HG03108 (cell line): ENCODE data around the gene NOL3.

Experiments used
- ATAC-seq: cut with Tn5 transposase; IDR thresholded peaks from one replicate; pipeline ENCODE4 v1.9.1; 2021; ENCODE audit warnings: moderate library complexity; ENCODE audit not compliant: unreplicated experiment

NOL3 gene

DNA sequence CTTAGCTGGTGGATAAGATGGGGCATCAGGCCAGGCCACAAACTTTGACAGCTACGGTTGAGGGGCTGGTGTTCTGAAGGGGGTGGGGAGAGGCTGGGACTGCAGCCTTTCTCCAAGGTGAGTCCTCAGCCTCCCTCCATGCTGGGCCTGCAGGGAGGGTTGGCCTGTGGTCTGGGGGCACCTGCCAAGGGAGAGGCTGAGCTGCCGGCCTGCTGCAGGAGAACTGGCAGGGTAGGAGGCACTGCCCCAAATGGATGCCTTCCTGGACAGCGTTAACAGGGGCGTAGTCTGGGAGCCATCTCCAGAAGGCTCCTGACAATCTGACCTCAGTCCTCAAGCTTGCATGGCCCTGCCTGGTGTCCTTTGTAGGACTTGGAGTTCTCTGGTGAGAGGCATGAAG, 33.7 kb downstream of the NOL3 start:
- no peak for ATAC-seq

DNA sequence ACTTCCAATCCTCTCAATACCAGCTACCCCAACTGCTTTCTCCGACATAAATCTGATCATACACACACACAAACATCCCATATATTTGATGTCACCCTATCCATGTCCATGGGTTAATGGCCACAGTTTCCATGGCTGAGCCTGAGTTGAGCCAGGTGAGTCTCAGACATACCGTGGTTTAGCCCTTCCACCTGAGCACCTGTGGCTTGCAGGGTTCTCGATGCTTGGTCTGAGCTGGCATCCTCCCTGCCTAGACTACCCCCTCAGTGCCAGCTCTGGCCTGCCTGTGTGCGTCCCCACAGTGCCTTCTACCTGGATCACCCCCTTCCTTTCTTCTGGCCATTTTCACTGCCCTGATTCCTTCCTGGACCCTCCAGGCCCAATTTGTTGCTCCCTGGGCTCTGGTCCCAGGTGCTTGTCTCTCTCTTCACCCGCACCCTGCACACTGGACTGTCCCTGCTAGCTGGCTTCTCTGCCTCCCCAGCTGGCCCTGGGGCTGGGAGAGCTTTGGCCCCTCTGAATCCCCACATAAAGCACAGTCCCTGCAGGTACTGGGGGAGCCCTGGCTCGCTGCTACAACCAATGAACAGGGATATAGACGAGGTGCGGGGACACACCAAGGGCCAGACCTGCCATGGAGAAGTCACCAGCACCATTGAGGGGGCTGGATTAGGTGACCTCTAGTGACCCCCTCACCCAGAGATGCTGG, 35.9 kb downstream of the NOL3 start:
- no peak for ATAC-seq

GRCh38 chr16:67206838-67207248, 36.5 kb downstream of the NOL3 start:
- no peak for ATAC-seq

DNA sequence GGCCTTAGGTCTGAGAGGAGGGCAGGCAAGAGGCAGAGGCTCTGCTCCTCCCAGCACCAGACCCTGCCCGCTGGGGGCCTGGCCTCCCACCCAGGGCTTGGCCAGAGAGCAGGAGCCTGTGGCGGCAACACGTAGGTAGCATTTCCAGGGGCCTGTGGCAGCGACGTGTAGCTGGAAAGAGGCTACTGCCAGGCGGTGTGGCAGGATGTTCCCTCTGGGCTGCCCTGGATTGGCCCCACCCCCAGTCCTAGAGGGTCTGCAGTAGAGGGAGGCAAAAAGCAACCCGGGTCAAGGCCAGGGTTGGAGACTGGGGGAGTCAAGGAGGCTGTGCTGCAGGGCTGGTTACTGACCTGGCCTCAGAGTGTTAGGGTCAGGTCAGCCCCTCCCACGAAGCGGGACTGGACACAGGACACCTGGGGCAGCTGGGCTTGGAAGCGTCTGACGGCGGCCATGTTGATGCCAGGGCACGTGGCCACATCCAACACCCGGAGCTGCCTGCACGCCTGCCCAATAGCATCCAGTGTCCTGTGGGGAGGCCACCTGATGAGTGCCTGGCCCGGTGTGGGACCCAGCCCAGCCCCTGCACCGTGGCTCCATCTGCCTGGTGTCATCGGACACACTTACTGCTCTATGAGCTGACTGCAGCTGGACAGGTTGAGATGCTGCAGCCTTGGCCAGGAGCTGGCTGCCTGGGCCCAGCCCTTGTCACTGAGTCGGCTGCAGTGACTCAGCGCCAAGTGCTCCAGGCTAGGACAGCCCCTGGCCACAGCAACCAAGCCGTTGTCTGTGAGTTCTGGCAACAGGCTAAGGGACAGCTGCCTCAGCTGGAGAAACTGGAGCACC, 37.1 kb downstream of the NOL3 start:
- ATAC-seq: no peak

DNA sequence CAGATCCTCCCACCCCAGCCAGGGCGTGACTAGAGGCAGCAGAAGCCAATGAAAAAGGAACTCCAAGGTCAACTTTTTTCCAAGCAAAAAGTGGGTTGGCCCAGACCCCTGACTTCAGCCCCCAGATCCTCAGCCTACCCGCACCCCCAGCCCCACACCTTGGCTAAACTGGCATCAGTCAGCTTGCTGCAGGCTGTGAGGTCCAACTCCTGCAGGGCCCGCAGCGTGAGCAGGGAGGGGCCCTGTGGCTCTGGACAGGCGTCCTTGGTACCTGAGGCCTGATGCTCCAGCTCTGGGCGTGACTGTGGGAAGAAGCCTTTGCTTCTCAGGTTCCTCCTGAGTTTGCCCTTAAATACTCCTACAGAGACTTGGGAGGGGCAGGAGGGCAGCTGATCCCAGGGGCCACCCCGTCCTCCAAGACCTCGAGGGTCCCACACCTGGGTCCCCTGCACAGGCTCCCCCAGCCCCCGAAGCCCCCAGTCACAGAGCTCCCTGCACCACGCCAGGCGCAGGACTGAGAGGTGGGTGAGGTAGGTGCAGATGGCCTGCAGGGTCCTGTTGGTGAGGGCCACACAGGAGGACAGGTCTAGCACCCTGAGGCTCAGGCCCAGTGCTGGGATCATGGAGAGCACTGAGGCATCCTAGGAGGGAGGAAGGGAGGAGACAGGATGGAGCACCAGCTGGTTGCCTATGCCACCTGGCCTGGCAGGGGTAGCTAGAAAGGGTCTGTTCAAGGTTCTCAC, 38.0 kb downstream of the NOL3 start:
- ATAC-seq: no peak

- ATAC-seq: no peak
Measured at GRCh38 chr16:67209565-67209964, 39.2 kb downstream of the NOL3 start.

DNA sequence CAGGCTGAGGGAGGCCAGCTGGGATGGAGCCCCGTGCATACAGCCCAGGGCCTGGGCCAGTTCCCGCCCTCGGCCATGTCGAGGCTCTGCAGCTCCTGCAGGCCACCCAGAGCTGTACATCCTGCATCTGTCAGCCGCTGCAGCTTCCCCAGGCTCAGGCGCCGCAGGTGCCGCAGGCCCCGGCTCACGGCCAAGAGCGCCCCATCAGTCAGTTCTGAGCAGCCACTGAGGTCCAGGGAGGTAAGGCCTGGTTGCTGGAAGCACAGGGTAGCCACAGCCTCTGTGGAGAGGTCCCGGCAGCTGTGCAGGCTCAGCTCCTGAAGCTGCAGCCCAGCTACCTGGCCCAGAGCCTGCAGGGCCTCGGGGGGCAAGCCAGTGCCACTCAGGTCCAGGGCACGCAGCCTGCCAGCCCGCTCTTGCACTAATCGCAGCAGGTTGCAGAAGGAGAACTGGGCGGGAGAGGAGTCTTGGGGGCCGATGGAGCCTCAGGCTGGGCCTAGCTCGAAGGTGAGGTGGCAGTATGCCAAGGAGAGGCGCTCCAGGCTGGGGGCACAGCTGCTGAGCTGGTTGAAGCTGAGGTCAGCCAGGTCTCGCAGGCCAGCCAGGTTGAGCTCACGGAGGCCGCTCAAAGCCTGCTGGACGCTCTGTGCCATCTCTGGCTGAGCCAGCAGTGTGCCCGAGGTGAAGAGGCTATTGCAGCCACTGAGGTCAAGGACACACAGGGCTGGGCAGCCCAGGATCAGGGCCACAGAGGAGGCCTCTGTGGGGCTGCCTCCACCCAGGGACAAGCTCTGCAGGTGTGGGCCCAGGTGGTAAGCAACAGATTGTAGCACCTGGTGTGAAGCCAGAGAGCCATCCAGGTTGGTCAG, 40.0 kb downstream of the NOL3 start:
- ATAC-seq: no peak

- no peak for ATAC-seq
Measured at GRCh38 chr16:67211674-67212073, 41.3 kb downstream of the NOL3 start.

DNA sequence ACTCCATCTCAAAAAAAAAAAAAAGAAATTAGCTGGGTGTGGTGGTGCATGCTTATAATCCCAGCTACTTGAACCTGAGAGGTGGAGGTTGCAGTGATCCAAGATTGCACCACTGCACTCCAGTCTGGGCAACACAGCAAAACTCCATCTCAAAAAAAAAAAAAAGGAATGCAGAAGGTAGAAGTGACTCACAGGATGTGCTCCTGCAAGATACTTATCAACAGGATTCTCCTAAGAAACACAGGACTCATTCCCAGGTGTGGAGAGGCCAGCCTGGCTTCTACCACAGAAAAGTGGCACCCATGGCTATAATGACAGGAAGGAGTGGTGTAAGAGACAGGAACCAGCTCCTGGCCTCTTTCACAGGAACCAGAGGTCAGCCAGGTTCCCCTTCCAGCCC, 42.4 kb downstream of the NOL3 start:
- ATAC-seq: no peak

DNA sequence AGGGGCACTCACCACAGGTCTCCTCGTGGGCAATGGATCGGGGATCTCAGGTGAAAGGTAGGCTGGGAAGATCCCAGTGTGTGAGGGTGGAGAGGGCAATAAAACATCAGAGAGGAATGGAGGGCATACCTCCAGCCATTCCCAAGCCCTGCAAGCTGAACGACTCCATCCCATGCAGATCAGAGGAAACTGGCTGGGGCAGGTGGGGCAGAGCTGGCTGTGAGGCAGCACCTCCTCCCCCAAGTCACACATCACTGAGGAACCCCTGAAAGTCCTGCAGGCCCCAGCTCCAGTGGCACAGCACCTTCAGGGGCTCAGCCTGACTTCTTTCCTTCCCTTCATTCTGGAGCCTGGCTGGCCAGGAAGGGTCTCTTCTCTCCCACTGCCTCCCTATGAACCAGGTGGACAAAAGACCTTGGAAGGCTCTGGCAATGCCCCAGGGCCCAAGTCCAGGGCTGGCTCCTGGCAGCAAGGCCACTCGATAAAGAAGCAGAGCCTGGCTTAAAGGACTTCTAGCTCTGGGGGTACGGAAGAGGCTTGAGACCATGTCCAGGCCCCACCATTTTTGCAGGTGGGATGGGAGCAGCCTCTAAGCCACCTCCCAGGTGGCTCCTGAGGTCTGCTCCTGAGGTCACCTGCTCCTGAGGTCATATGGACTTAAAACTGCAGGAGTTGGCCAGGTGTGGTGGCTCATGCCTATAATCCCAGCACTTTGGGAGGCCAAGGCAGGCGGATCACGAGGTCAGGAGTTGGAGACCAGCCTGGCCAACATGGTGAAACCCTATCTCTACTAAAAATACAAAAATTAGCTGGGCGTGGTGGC, 43.1 kb downstream of the NOL3 start:
- ATAC-seq: no peak

DNA sequence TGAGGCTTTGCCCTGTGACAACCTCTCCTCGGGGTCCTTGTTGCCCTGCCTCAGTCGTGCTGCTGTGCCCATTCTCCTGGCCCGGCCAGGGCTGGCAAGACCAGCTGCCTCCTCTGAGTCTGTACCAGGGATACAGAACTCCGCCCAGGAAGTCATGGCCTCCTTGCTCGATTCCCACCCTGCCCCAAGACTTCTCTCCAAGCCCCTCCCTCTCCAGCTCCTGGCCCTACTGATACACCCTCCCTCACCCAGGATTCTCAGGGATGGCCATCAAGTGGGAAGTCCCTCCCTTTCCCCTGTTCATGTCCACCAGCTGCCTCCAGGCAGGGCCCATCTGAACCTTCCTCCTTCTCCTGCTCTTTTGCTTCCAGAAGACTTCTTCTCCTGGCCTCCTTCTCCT, 45.4 kb downstream of the NOL3 start:
- ATAC-seq: no peak

DNA sequence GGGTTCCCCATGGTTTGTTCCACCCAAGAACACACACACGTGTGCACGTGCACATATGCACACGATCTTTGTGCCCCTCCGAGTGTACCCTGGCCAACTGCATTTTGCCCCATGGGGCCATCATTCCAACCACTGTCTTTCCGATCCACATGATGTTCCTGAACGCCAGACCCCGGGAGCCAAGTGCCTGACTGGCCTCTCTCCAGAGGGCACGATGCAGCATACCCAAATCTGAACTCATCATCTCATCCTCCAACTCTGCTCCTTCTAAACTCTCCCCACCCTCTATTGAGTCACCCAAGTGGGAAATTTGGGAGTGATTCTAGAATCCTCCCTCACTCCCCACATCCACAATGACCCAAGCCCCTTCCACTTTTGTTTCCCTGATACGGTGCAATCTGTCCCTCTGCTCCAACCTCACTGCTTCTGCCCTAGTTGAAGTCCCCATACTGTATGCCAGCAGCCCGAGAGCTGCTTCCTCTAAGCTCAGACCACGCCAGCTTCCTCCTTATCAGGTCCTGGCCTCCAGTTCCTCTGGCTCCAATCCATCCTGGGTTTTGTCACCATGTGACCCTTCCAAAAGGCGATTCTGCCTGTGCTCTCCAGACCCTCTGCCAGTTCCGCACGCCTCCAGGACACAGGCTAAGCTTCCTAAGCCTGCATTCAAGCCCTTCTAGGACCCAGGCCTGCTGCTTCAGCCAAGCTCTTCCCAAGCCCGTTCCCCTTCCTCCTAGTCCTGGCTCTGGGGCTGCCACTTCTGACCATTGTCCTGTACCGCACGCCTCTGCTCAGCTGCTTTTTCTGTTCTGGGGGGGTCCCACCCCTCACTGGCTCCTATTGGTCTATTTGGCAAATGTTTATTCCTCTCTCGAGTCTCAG, 46.5 kb downstream of the NOL3 start:
- no peak for ATAC-seq

- no peak for ATAC-seq
Measured at GRCh38 chr16:67223992-67224391, 53.7 kb downstream of the NOL3 start.
